Upper lobe of right lung (tissue), 1 donor: ENCODE measurements around the gene MIEN1. TPM values are rescaled to one million over a fixed set of nuclear protein-coding genes. Genes with fewer than 3 reads are reported as not detected.
"Not testable (repeated sequence)": the region's sequence is repeated elsewhere in the genome, so short reads cannot be mapped to it uniquely, and the experiment has no call there.

Experiments used
- ATAC-seq: fragments of 200-7000 bp; cut with Tn5 transposase; one replicate; pipeline ENCODE4 v1.9.1; 2020; ENCODE audit warnings: mild to moderate bottlenecking, moderate library complexity
- DNase-seq: peaks from one replicate; pipeline ENCODE4 v3.0.0-alpha.2; 2020
- H3K27ac ChIP-seq: fragments of 200-600 bp; one replicate; pipeline ENCODE4 v1.8.0; 2022
- H3K27me3 ChIP-seq: fragments of 200-600 bp; one replicate; pipeline ENCODE4 v1.8.0; 2022; ENCODE audit warnings: mild to moderate bottlenecking
- H3K36me3 ChIP-seq: fragments of 200-600 bp; one replicate; pipeline ENCODE4 v1.8.0; 2022
- H3K4me1 ChIP-seq: fragments of 200-600 bp; one replicate; pipeline ENCODE4 v1.8.0; 2022
- H3K4me3 ChIP-seq: fragments of 200-600 bp; one replicate; pipeline ENCODE4 v1.8.0; 2022; ENCODE audit warnings: mild to moderate bottlenecking
- H3K9me3 ChIP-seq: fragments of 200-600 bp; one replicate; pipeline ENCODE4 v1.8.0; 2022
- CTCF ChIP-seq: fragments of 200-600 bp; IDR thresholded peaks from one replicate; pipeline ENCODE4 v1.8.0; 2022; ENCODE audit warnings: antibody characterized with exemption
- intact Hi-C: fragments of 100-400 bp; cut with DNase I; formaldehyde crosslinking; loops from one replicate; pipeline ENCODE4 v1.11.0; 2022
- total RNA-seq: library from RNA; stranded (reverse); fragmentation: NEBNext Ultra II Directional; extraction: Animal tissue kit (Norgen Biotek cat#: 25700); gene quantifications from one replicate; pipeline ENCODE4 v1.2.1, GENCODE V29; 2021
- donor health status: DM: no; HTN: yes; CAD: no; lungs with severe emphysema.

Gene MIEN1
- total RNA-seq, 1 donor from 2014 or later = 48.5 TPM

- no peaks in the 10 kb centered on the region for H3K27me3 ChIP-seq
- no peaks in the 10 kb centered on the region for H3K36me3 ChIP-seq
- H3K4me3 ChIP-seq = peak overlapping the region; percentile 71
- no peak overlapping the region for H3K27ac ChIP-seq
- H3K4me1 ChIP-seq = peaks cover 44% of the 10 kb centered on the region
- H3K9me3 ChIP-seq = no peaks in the 10 kb centered on the region
- TF ChIP-seq CTCF = no peak
- intact Hi-C loops = no loop called here
- DNase-seq (no peak), ATAC-seq (no peak)
Measured at GRCh38 chr17:39701784-39702422, 28.4 kb downstream of the MIEN1 start.

GRCh38 chr17:39701012-39701783 is 29.1 kb downstream of the MIEN1 start:
- ATAC-seq = no peak
- DNase-seq = no peak
- H3K36me3 ChIP-seq = no peaks in the 10 kb centered on the region
- H3K27me3 ChIP-seq = no peaks in the 10 kb centered on the region
- no peak overlapping the region for H3K27ac ChIP-seq
- H3K4me3 ChIP-seq = peak overlapping the region; percentile 71
- peaks cover 41% of the 10 kb centered on the region for H3K4me1 ChIP-seq
- TF ChIP-seq CTCF = no peak
- intact Hi-C loops = no loop called here
- no peaks in the 10 kb centered on the region for H3K9me3 ChIP-seq

- no peak for TF ChIP-seq CTCF
- H3K36me3 ChIP-seq = no peaks in the 10 kb centered on the region
- peak; percentile 51 for ATAC-seq
- H3K27me3 ChIP-seq = no peaks in the 10 kb centered on the region
- no peaks in the 10 kb centered on the region for H3K9me3 ChIP-seq
- H3K27ac ChIP-seq = peak overlapping the region; percentile 76
- intact Hi-C loops = no loop called here
- peaks cover 38% of the 10 kb centered on the region for H3K4me1 ChIP-seq
- no peak for DNase-seq
- H3K4me3 ChIP-seq = peak overlapping the region; percentile 71
Measured at GRCh38 chr17:39700148-39700987, 30.0 kb downstream of the MIEN1 start.

- H3K4me1 ChIP-seq = peaks cover 33% of the 10 kb centered on the region
Measured at GRCh38 chr17:39699818-39700147, 30.5 kb downstream of the MIEN1 start, which contains the start of gene ERBB2. Gene ERBB2, plus strand, starts transcription at chr17:39700064. Its CDS starts 175 bp downstream, at chr17:39700239.

GRCh38 chr17:39699157-39699817 is 31.0 kb downstream of the MIEN1 start:
- not testable (repeated sequence) for H3K36me3 ChIP-seq, DNase-seq
- H3K4me1 ChIP-seq = peaks cover 28% of the 10 kb centered on the region

More at GRCh38 chr17:39699818-39700147, 30.5 kb downstream of the MIEN1 start, which contains the start of gene ERBB2:
- DNase-seq (peak; percentile 86), ATAC-seq (peak; percentile 91)
- Histone ChIP-seq H3K27me3 (no peaks in the 10 kb centered on the region), H3K36me3 (no peaks in the 10 kb centered on the region), H3K9me3 (no peaks in the 10 kb centered on the region), H3K27ac (peak within 1 kb of the TSS; percentile 76), H3K4me3 (peak within 1 kb of the TSS; percentile 71)
- intact Hi-C loops = no loop called here
- TF ChIP-seq CTCF = no peak

More at GRCh38 chr17:39699157-39699817, 31.0 kb downstream of the MIEN1 start:
- H3K9me3 ChIP-seq, H3K27me3 ChIP-seq, ATAC-seq, intact Hi-C loops: not testable (repeated sequence)
- peak overlapping the region; percentile 76 for H3K27ac ChIP-seq
- H3K4me3 ChIP-seq = peak overlapping the region; percentile 71
